GM18520 (cell line): ENCODE results near the gene UGT1A10.
"Not testable (repeated sequence)": the region's sequence is repeated elsewhere in the genome, so short reads cannot be mapped to it uniquely, and the experiment has no call there.

Experiments
- ATAC-seq: cut with Tn5 transposase; IDR thresholded peaks from one replicate; pipeline ENCODE4 v1.9.1; 2021; ENCODE audit not compliant: unreplicated experiment

UGT1A10 gene

GRCh38 chr2:233636306-233636705 is at the start of gene UGT1A10:
UGT1A10 (plus strand) TSS chr2:233636448; CDS start chr2:233636523, 75 bp downstream.
- not testable (repeated sequence) for ATAC-seq

DNA sequence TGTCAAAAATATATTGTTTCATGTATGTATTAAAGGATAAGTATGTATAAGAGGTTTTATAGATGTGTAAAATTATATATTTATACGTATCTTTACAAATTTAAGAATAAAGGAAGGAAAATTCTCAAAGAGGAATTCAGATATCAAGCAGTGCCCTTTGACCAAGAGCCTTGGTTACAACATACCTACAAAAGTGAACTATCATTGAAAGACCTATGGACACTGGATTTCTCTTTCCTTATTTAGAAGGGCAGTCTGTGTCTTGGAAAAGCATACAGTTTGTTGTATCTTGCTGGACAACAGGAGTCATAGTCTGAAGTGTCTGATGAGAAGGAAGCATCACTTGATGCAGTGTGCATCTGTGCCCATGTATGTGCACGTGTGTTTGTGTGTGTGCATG is 47.8 kb upstream of the UGT1A10 start:
- no peak for ATAC-seq

GRCh38 chr2:233592706-233593105 is 43.5 kb upstream of the UGT1A10 start:
- not testable (repeated sequence) for ATAC-seq

DNA sequence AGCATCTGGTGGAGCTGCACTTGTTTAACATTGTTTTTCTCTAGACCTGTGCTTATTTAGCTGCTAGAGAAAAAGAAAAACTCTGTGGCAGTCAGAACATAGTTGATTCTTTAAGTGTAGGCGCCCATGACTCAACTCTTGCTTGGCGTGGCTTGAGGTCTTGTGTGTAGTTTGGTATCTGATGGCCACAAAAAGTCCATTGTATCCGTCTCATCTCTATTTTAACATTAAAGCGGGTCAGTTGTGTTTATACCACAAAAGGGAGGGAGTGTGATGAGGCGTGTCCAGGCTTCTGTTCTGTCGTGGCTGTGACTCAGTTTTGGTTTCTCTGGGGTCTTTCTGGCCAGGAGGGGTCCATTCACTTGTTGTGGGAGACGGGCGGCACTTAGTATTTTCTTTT is 43.0 kb upstream of the UGT1A10 start:
- no peak for ATAC-seq

GRCh38 chr2:233597522-233597921 is 38.7 kb upstream of the UGT1A10 start:
- no peak for ATAC-seq

GRCh38 chr2:233598952-233599351 is 37.3 kb upstream of the UGT1A10 start:
- no peak for ATAC-seq

DNA sequence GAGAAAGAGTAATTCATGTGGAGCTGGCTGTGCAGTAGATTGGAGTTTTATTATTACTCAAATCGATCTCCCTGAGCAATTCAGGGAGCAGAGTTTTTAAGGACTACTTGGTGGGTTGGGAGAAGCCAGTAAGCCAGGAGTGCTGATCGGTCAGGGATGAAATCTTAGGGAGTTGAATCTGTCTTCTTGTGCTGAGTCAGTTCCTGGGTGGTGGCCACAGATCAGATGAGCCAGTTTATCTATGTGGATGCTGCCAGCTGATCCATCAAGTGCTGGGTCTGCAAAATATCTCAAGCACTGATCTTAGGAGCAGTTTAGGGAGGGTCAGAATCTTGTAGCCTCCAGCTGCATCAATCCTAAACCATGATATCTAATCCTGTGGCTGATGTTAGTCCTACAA is 35.9 kb upstream of the UGT1A10 start:
- ATAC-seq, result no peak

DNA sequence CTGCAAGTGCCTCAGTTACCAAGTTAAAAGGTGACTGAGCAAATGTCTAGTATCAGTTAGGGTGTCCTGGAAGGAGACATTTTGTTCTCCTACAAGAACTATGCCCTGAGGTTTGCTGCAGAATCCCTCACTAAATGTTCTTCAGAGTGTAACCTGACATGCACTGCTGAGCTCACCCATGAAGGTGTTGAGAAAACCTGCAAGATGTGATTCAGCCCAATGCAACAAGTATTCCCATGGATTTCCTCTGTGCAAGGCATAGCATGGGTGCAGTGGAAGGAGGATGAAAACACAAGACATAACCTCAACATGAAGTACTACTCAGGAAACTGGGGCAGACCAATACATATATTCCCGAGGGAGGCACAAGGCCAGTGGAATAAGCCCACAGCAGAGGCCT is 34.2 kb upstream of the UGT1A10 start:
- ATAC-seq, result no peak

GRCh38 chr2:233603520-233603919 is 32.7 kb upstream of the UGT1A10 start:
- no peak for ATAC-seq

GRCh38 chr2:233604826-233605225 is 31.4 kb upstream of the UGT1A10 start:
- ATAC-seq, result no peak

DNA sequence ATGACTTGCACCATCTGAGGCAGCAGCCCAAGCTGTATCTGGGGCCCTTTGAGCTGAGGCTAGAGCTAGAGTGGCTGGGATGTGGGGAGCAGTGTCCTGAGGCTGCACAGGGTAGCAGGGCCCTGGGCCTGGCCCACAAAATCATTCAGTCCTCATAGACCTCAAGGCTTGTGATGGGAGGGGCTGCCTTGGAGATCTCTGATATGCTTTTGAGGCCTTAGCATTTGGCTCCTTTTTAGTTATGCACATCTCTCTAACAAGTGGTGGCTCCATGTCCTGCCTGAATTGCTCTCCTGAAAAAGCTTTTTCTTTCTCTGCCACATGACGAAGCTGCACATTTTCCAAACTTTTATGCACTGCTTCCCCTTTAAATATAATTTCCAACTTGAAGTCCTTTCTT is 30.6 kb upstream of the UGT1A10 start:
- ATAC-seq, result no peak

GRCh38 chr2:233611284-233611683 is 25.0 kb upstream of the UGT1A10 start:
- ATAC-seq, result no peak

GRCh38 chr2:233617476-233617875 is 18.8 kb upstream of the UGT1A10 start, which contains the start of gene UGT1A8:
UGT1A8 (plus strand) TSS chr2:233617633; CDS start chr2:233617708, 75 bp downstream.
- ATAC-seq, result not testable (repeated sequence)

DNA sequence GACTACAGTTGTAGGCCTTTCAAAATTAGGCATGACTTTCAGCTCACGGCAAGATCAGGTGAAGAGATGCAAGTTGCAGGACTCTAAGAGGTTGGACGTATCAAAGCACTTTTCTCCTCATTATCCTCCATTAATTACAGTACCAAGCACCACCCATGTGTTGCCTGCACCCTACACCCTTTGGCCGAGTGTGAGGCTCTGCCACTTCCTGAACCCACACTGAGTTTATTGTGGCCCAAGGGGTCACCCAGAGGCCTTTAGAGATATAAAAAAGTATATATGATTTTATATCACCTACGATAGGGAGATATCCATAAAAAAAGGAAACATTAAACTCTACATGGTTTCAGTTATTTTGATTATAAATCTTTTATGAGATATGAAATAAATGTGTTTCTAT is 16.0 kb upstream of the UGT1A10 start:
- ATAC-seq, result no peak

DNA sequence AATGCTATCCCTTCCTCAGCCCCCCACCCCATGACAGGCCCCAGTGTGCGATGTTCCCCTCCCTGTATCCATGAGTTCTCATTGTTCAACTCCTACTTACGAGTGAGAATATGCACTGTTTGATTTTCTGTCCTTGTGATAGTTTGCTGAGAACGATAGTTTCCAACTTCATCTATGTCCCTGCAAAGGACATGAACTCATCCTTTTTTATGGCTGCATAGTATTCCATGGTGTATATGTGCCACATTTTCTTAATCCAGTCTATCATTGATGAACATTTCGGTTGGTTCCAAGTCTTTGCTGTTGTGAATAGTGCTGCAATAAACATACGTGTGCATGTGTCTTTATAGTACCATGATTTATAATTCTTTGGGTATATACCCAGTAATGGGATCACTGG is 14.4 kb upstream of the UGT1A10 start:
- not testable (repeated sequence) for ATAC-seq

DNA sequence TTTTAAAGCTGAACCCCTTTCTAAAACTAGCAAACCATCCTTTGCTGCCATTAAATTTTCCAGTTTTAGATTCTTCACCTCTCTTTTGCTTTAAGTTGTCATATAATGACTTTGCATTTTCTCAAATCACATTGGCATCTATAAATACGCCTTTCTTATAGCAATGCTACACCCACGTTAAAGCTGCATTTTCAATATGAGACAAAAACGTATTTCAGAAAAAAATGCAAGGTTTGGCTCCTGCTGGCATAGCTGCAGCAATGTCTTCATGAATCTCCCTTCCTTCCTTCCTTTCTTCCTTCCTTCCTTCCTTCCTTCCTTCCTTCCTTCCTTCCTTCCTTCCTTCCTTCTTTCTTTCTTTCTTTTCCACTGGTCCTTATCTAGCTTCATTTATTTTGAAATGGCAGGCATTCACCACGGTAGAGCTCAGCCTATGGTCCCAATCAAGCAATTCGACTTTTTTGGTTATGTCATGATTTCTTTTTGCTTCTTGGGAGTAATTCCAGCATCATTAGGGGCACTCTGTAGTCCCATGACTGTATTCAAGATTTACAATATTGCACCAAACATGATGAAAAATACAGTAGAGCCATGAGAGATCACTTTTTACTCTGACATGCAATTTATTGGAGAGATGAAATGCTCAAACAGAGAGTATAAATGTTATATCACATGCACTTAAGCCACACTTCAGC is 8.8 kb upstream of the UGT1A10 start:
- no peak for ATAC-seq

DNA sequence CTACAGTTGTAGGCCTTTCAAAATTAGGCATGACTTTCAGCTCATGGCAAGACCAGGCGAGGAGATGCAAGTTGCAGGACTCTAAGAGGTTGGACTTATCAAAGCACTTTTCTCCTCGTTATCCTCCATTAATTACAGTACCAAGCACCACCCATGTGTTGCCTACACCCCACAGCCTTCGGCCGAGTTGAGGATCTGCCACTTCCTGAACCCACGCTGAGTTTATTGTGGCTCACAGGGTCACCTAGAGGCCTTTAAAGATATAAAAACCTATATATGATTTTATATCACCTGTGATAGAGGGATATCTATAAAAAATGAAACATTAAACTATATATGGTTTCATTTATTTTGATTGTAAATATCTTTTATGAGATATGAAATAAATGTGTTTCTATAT is 2.6 kb downstream of the UGT1A10 start:
- no peak for ATAC-seq

DNA sequence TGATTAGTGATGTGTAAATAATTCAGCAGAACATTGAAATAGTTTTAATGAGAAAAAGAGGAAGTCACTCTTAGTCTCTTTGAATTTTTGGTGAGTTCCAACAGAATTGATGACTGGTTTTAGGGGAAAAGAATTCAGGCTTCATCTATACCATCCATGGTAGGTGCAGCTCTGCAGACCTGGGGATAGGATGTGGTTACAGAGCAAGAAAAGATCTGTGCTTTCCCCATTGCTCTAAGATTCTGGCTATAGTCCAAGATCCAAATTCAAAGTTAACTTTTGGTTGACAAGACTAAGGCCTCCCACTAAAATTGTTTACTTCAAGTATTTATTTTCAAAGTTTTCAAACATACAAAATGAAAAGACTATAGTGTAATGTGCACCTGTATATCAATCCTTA is 3.6 kb downstream of the UGT1A10 start:
- no peak for ATAC-seq

GRCh38 chr2:233643128-233643527 is 6.9 kb downstream of the UGT1A10 start:
- no peak for ATAC-seq

DNA sequence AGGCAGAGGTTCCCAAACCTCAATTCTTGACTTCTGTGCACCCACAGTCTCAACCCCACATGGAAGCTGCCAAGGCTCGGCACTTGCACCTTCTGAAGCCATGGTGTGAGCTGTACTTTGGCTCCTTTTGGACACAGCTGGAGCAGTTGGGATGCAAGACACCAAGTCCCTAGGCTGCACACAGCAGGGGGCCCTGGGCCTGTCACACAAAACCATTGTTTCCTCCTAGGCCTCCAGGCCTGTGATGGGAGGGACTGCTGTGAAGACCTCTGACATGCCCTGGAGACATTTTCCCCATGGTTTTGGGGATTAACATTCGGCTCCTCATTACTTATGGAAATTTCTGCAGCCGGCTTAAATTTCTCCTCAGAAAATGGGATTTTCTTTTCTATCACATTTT is 9.8 kb downstream of the UGT1A10 start:
- ATAC-seq, result not testable (repeated sequence)

DNA sequence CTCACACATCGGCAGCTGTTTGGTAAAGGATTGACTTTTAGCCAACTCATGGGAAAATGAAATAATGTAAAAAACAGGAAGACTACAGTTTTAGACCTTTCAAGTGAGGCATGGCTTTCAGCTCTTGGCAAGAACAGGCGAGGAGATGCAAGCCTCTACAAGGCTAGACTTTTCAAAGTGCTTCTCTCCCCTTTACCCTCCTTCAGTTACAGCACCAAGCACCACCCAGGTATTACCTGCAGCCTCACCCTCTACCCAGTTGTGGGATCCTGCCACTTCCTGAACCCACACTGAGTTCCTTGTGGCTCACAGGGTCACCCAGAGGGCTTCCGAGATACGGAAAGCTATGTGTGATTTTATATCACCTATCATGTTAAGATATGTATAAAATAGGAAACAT is 14.7 kb downstream of the UGT1A10 start:
- ATAC-seq, result no peak

DNA sequence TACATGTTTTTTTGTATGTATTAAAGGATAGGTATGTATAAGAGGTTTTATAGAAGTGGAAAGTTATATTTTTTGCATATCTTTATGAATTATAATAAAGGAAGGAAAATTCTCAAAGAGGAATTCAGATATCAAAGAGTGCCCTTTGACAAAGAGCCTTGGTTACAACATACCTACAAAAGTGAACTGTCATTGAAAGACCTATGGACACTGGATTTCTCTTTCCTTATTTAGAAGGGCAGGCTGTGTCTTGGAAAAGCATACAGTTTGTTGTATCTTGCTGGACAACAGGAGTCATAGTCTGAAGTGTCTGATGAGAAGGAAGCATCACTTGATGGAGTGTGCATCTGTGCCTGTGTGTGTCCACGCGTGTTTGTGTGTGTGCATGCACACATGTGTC is 15.2 kb downstream of the UGT1A10 start:
- ATAC-seq, result no peak

GRCh38 chr2:233654501-233654900 is 18.3 kb downstream of the UGT1A10 start:
- ATAC-seq, result no peak
